SJCRH30 (cell line): ENCODE data around the gene SLITRK2. TPM values are rescaled to one million over a fixed set of nuclear protein-coding genes. Genes with fewer than 3 reads are reported as not detected.

Source experiments
- DNase-seq, 2 experiments: peaks; one replicate each; pipeline ENCODE4 v3.0.0-alpha.2; 2015 to 2020
- H3K27ac ChIP-seq: fragments of 250-450 bp; sonication (Bioruptor Pico); 2 replicates; pipeline ENCODE4 v1.5.1; 2020; ENCODE audit warnings: mild to moderate bottlenecking, moderate library complexity
- H3K27me3 ChIP-seq: fragments of 250-450 bp; sonication (Bioruptor Pico); 2 replicates; pipeline ENCODE4 v1.5.1; 2020; ENCODE audit warnings: mild to moderate bottlenecking, moderate library complexity
- H3K36me3 ChIP-seq: fragments of 250-450 bp; sonication (Bioruptor Pico); 2 replicates; pipeline ENCODE4 v1.5.1; 2020; ENCODE audit warnings: mild to moderate bottlenecking, moderate library complexity
- H3K4me1 ChIP-seq: fragments of 250-450 bp; sonication (Bioruptor Pico); 2 replicates; pipeline ENCODE4 v1.5.1; 2020; ENCODE audit warnings: mild to moderate bottlenecking, moderate library complexity
- H3K4me3 ChIP-seq: fragments of 250-450 bp; sonication (Bioruptor Pico); 2 replicates; pipeline ENCODE4 v1.5.1; 2020; ENCODE audit warnings: mild to moderate bottlenecking, moderate library complexity
- H3K9me3 ChIP-seq: fragments of 250-450 bp; sonication (Bioruptor Pico); replicated peaks from 2 replicates; pipeline ENCODE4 v1.5.1; 2020; ENCODE audit warnings: mild to moderate bottlenecking, moderate library complexity
- total RNA-seq: library from RNA; depleted of rRNA; stranded (reverse); fragments of >200 nt; shearing (Covaris generic); gene quantifications from 2 replicates; pipeline ENCODE4 v1.2.3, GENCODE V29; 2014; rRNA removed

SLITRK2 gene, protein sequence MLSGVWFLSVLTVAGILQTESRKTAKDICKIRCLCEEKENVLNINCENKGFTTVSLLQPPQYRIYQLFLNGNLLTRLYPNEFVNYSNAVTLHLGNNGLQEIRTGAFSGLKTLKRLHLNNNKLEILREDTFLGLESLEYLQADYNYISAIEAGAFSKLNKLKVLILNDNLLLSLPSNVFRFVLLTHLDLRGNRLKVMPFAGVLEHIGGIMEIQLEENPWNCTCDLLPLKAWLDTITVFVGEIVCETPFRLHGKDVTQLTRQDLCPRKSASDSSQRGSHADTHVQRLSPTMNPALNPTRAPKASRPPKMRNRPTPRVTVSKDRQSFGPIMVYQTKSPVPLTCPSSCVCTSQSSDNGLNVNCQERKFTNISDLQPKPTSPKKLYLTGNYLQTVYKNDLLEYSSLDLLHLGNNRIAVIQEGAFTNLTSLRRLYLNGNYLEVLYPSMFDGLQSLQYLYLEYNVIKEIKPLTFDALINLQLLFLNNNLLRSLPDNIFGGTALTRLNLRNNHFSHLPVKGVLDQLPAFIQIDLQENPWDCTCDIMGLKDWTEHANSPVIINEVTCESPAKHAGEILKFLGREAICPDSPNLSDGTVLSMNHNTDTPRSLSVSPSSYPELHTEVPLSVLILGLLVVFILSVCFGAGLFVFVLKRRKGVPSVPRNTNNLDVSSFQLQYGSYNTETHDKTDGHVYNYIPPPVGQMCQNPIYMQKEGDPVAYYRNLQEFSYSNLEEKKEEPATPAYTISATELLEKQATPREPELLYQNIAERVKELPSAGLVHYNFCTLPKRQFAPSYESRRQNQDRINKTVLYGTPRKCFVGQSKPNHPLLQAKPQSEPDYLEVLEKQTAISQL
- total RNA-seq, result not detected in 2 replicates

DNA sequence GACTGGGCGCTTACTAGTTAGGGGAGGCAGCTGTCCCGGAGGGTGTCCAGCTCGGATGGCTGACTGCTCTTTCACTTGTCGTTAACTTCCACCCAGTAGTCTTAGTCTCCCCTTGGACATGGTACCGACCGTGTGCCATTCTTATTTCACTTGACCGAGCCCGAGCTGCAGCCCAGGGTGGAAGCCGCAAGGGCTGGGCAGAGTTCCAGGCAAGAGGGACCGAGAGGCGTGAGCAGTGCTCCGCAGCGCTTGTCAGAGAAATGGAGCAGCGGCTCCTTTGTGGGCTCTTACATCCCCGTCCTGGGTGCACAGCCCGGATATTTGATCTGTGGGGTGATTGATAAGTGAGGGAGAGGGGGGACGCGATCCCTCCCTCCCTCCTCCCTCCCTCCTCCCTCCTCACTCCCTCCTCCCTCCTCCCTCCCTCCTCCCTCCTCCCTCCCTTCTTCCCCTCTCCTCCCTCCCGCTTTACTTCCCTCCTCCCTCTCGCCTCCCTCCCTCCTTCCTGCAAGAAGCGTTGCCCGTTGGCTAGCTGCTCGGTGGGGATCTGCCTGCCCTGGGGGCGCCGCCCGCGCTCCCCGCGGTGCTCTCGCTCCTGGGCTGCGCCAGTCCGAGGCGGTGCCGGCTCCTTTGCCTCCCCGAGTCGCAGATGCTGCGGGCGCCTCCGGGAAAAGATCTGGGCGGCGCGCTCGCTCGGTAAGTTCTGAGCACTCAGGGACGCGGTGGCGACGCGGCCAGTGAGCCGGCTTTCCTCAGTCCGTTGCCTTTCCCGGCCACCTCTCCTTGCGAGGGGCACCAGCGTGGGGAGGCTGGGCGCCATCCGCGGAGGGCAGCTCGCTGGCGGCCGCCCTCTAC, at the start of gene SLITRK2:
Gene SLITRK2 (plus strand): TSS at position 499 of the 855 bp plus-strand sequence. CDS start 4,597 bp downstream, outside the sequence.
- H3K27me3 ChIP-seq, result no peaks in the 10 kb centered on the region
- H3K36me3 ChIP-seq, result no peaks in the 10 kb centered on the region
- H3K4me3 ChIP-seq, result no peak within 1 kb of the TSS
- H3K4me1 ChIP-seq, result no peaks in the 10 kb centered on the region
- DNase-seq, result no peak
- H3K27ac ChIP-seq, result no peak within 1 kb of the TSS
- H3K9me3 ChIP-seq, result no peaks in the 10 kb centered on the region

DNA sequence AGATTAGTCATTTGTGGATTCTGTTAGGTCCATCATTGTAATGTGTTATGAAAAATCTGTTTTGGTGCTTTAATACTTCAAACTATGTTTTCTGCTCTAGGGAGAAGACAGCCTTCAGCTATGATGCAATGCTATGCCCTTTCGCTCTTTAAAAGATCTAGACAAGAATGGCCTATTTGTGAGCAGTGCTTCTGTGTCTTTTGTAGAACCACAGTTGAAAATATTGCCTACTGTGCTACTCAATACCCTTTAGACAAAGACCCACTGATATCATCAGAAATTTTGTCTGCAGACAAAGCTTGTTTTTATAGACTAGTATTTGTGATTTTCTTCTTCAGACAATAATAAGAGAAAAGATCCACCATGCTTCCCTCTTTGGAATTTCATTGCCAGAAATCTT, 44.6 kb upstream of the SLITRK2 start:
- H3K27me3 ChIP-seq, result no peaks in the 10 kb centered on the region
- no peak overlapping the region for H3K27ac ChIP-seq
- no peaks in the 10 kb centered on the region for H3K9me3 ChIP-seq
- H3K4me3 ChIP-seq, result no peak overlapping the region
- H3K36me3 ChIP-seq, result no peaks in the 10 kb centered on the region
- DNase-seq, result no peak
- H3K4me1 ChIP-seq, result no peaks in the 10 kb centered on the region

GRCh38 chrX:145792281-145792680, 25.3 kb upstream of the SLITRK2 start:
- no peaks in the 10 kb centered on the region for H3K36me3 ChIP-seq
- H3K4me1 ChIP-seq, result no peaks in the 10 kb centered on the region
- no peaks in the 10 kb centered on the region for H3K9me3 ChIP-seq
- no peaks in the 10 kb centered on the region for H3K27me3 ChIP-seq
- H3K4me3 ChIP-seq, result no peak overlapping the region
- no peak for DNase-seq
- H3K27ac ChIP-seq, result no peak overlapping the region

DNA sequence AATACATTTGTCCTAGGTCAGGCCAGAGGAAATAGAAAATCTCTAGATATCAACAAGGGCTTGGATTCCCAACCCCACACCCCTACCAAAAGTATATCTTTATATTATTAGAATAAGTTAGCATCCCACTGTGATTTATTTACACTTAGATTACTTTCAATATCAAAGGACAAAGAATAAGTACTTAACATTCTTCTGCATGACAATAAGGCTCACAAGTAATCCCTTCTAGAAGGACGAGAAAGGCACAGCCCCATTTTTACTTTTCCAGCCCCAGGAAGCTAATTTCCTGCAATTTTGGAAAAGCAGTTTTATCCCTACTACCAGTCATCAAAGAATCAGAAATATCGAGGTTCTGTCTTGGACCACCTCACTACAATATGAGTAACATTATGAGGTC, 14.1 kb upstream of the SLITRK2 start:
- H3K27me3 ChIP-seq, result no peaks in the 10 kb centered on the region
- no peak overlapping the region for H3K4me3 ChIP-seq
- H3K36me3 ChIP-seq, result no peaks in the 10 kb centered on the region
- no peak for DNase-seq
- no peak overlapping the region for H3K27ac ChIP-seq
- H3K9me3 ChIP-seq, result no peaks in the 10 kb centered on the region
- H3K4me1 ChIP-seq, result no peaks in the 10 kb centered on the region

DNA sequence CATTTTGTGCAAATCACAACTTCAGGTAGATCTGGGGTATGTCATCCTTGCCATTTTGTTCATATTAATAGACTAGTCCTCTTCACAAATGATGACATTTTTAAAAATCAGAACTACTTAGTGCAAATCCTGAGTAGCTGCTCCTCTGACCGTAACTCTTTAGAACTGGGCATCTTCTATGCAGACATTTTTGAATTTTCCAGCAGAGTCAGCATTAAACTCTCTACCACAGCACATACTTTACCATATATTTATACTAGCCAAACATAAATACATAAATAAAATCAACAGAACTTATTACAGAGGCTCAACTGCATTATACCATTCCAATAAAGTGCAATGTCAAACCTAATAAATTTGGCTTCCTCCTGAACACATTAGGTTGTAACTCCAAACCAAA, 4.5 kb upstream of the SLITRK2 start:
- Histone ChIP-seq H3K9me3 (no peaks in the 10 kb centered on the region), H3K27ac (no peak overlapping the region), H3K36me3 (no peaks in the 10 kb centered on the region), H3K27me3 (no peaks in the 10 kb centered on the region), H3K4me3 (no peak overlapping the region), H3K4me1 (no peaks in the 10 kb centered on the region)
- no peak for DNase-seq

- Histone ChIP-seq H3K4me3 (no peak overlapping the region), H3K9me3 (no peaks in the 10 kb centered on the region), H3K36me3 (no peaks in the 10 kb centered on the region), H3K4me1 (no peaks in the 10 kb centered on the region), H3K27ac (no peak overlapping the region), H3K27me3 (no peaks in the 10 kb centered on the region)
- no peak for DNase-seq
These were observed 871 bp upstream of the SLITRK2 start for GRCh38 chrX:145816601-145817315.

GRCh38 chrX:145818186-145819113, 821 bp downstream of the SLITRK2 start:
- H3K27ac ChIP-seq, result no peak overlapping the region
- H3K4me1 ChIP-seq, result no peaks in the 10 kb centered on the region
- H3K9me3 ChIP-seq, result no peaks in the 10 kb centered on the region
- H3K27me3 ChIP-seq, result no peaks in the 10 kb centered on the region
- no peak for DNase-seq
- H3K4me3 ChIP-seq, result no peak overlapping the region
- no peaks in the 10 kb centered on the region for H3K36me3 ChIP-seq

GRCh38 chrX:145820825-145821224, 3.2 kb downstream of the SLITRK2 start:
- no peak overlapping the region for H3K4me3 ChIP-seq
- DNase-seq, result no peak
- no peaks in the 10 kb centered on the region for H3K9me3 ChIP-seq
- no peak overlapping the region for H3K27ac ChIP-seq
- H3K27me3 ChIP-seq, result no peaks in the 10 kb centered on the region
- H3K36me3 ChIP-seq, result no peaks in the 10 kb centered on the region
- no peaks in the 10 kb centered on the region for H3K4me1 ChIP-seq

DNA sequence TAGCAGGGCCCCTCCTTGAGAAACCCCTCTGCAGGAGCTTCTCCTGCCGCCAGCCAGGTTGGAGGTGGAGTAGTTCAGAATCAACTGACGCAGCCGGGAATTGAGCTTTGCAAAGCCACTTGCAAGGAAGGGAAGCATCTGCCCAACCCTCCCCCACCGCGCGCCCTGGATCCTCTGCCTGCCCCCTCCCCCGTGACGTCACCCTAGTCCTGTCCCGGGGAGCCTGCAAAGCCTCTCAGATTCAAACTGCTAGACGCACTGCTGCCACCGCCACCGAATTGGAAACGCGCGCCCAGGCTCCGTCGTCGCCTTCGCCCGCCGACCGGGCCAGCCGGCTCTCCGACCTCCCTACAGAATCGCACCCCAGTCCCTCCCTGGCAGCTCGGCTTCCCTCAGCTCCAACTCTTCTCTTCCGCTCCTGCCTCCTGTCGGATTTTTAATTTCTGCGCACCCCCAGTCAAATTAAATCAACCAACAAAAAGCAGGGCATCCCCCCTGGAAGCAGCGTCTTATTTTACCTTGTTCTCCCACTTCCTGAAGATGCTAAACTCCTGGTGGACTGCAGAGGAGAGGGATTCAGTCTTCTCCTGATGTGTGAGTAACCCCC, 3.8 kb downstream of the SLITRK2 start:
- DNase-seq, result no peak
- Histone ChIP-seq H3K27ac (no peak overlapping the region), H3K9me3 (no peaks in the 10 kb centered on the region), H3K36me3 (no peaks in the 10 kb centered on the region), H3K27me3 (no peaks in the 10 kb centered on the region), H3K4me3 (no peak overlapping the region), H3K4me1 (no peaks in the 10 kb centered on the region)

GRCh38 chrX:145821898-145822571, 4.4 kb downstream of the SLITRK2 start:
- Histone ChIP-seq H3K4me3 (no peak overlapping the region), H3K36me3 (no peaks in the 10 kb centered on the region), H3K27ac (no peak overlapping the region), H3K4me1 (no peaks in the 10 kb centered on the region), H3K9me3 (no peaks in the 10 kb centered on the region), H3K27me3 (no peaks in the 10 kb centered on the region)
- no peak for DNase-seq

GRCh38 chrX:145823132-145823531, 5.5 kb downstream of the SLITRK2 start:
- DNase-seq, result no peak
- Histone ChIP-seq H3K27ac (no peak overlapping the region), H3K4me3 (no peak overlapping the region), H3K4me1 (no peaks in the 10 kb centered on the region), H3K36me3 (no peaks in the 10 kb centered on the region), H3K27me3 (no peaks in the 10 kb centered on the region), H3K9me3 (no peaks in the 10 kb centered on the region)

GRCh38 chrX:145825896-145826295, 8.3 kb downstream of the SLITRK2 start:
- Histone ChIP-seq H3K36me3 (no peaks in the 10 kb centered on the region), H3K4me3 (no peak overlapping the region), H3K27ac (no peak overlapping the region), H3K4me1 (no peaks in the 10 kb centered on the region), H3K9me3 (no peaks in the 10 kb centered on the region), H3K27me3 (no peaks in the 10 kb centered on the region)
- peak in 1 of 2 experiments; percentile 26 for DNase-seq
